ENCODE measurements around the gene FAM13A.
"Not testable (repeated sequence)": the region's sequence is repeated elsewhere in the genome, so short reads cannot be mapped to it uniquely, and the experiment has no call there.

The FAM13A gene

GRCh38 chr4:88999392-88999930 lies 57.5 kb downstream of the FAM13A start:
- DNase-seq (ENCODE audit: low spot score), result no peak

GRCh38 chr4:88998891-88999290 lies 58.1 kb downstream of the FAM13A start:
- no peak for DNase-seq (ENCODE audit: low spot score)

GRCh38 chr4:88998001-88998400 lies 59.0 kb downstream of the FAM13A start:
- no peak for DNase-seq (ENCODE audit: low spot score)

- no peak for DNase-seq (ENCODE audit: low spot score)
These were observed 61.1 kb downstream of the FAM13A start for GRCh38 chr4:88995874-88996273.

GRCh38 chr4:88995257-88995656 lies 61.7 kb downstream of the FAM13A start:
- DNase-seq (ENCODE audit: low spot score), result not testable (repeated sequence)

- no peak for DNase-seq (ENCODE audit: low spot score)
These were observed 63.7 kb downstream of the FAM13A start for GRCh38 chr4:88993246-88993645.

GRCh38 chr4:88991746-88992145 lies 65.2 kb downstream of the FAM13A start:
- DNase-seq (ENCODE audit: low spot score), result no peak

GRCh38 chr4:88989990-88990389 lies 67.0 kb downstream of the FAM13A start:
- DNase-seq (ENCODE audit: low spot score), result no peak

- no peak for DNase-seq (ENCODE audit: low spot score)
These were observed 71.8 kb downstream of the FAM13A start for GRCh38 chr4:88985088-88985773.

- DNase-seq (ENCODE audit: low spot score), result no peak
These were observed 74.2 kb downstream of the FAM13A start for GRCh38 chr4:88982757-88983156.

- DNase-seq (ENCODE audit: low spot score), result no peak
These were observed 75.0 kb downstream of the FAM13A start for GRCh38 chr4:88981993-88982392.

GRCh38 chr4:88981556-88981955 lies 75.4 kb downstream of the FAM13A start:
- DNase-seq (ENCODE audit: low spot score), result no peak

GRCh38 chr4:88979276-88979675 lies 77.7 kb downstream of the FAM13A start:
- DNase-seq (ENCODE audit: low spot score), result no peak

- no peak for DNase-seq (ENCODE audit: low spot score)
These were observed 80.3 kb downstream of the FAM13A start for GRCh38 chr4:88976775-88977035.

- no peak for DNase-seq (ENCODE audit: low spot score)
These were observed 80.8 kb downstream of the FAM13A start for GRCh38 chr4:88975958-88976774.

- no peak for DNase-seq (ENCODE audit: low spot score)
These were observed 85.4 kb downstream of the FAM13A start for GRCh38 chr4:88971536-88971935.

- no peak for DNase-seq (ENCODE audit: low spot score)
These were observed 87.2 kb downstream of the FAM13A start for GRCh38 chr4:88969746-88970145.

- DNase-seq (ENCODE audit: low spot score), result no peak
These were observed 87.7 kb downstream of the FAM13A start for GRCh38 chr4:88969271-88969670.

- no peak for DNase-seq (ENCODE audit: low spot score)
These were observed 89.1 kb downstream of the FAM13A start for GRCh38 chr4:88967883-88968331.

- DNase-seq (ENCODE audit: low spot score), result no peak
These were observed 91.9 kb downstream of the FAM13A start for GRCh38 chr4:88965053-88965452.

GRCh38 chr4:88964450-88964849 lies 92.5 kb downstream of the FAM13A start:
- no peak for DNase-seq (ENCODE audit: low spot score)

- no peak for DNase-seq (ENCODE audit: low spot score)
These were observed 93.2 kb downstream of the FAM13A start for GRCh38 chr4:88963817-88964216.

GRCh38 chr4:88962396-88962795 lies 94.6 kb downstream of the FAM13A start:
- DNase-seq (ENCODE audit: low spot score), result no peak
